Trophoblast cell (in vitro differentiated cells and primary cell): ENCODE data around the gene CAMSAP1.

Experiments used
- DNase-seq, 2 donors: peaks; one replicate each; pipeline ENCODE4 v3.0.0-alpha.2; 2016
- H2AFZ ChIP-seq: 2 replicates; pipeline ENCODE4 v1.6.1; 2013; ENCODE audit warnings: low read length, moderate library complexity, mild to moderate bottlenecking; ENCODE audit not compliant: insufficient read depth, poor library complexity
- H2AK5ac ChIP-seq: 2 replicates; pipeline ENCODE4 v1.6.1; 2013; ENCODE audit warnings: mild to moderate bottlenecking, low read length
- H2BK120ac ChIP-seq: 2 replicates; pipeline ENCODE4 v1.6.1; 2013; ENCODE audit warnings: low read length, mild to moderate bottlenecking, moderate library complexity; ENCODE audit not compliant: insufficient read depth, poor library complexity
- H2BK12ac ChIP-seq: 2 replicates; pipeline ENCODE4 v1.6.1; 2013; ENCODE audit warnings: mild to moderate bottlenecking, low read length, moderate library complexity
- H2BK5ac ChIP-seq: 2 replicates; pipeline ENCODE4 v1.6.1; 2013; ENCODE audit warnings: low read length, low read depth, moderate library complexity, mild to moderate bottlenecking; ENCODE audit not compliant: poor library complexity
- H3K14ac ChIP-seq: 2 replicates; pipeline ENCODE4 v1.6.1; 2013; ENCODE audit warnings: mild to moderate bottlenecking, low read length
- H3K18ac ChIP-seq: 2 replicates; pipeline ENCODE4 v1.6.1; 2013; ENCODE audit warnings: mild to moderate bottlenecking, low read length
- H3K23ac ChIP-seq: 2 replicates; pipeline ENCODE4 v1.6.1; 2013; ENCODE audit warnings: low read length
- H3K27ac ChIP-seq: 2 replicates; pipeline ENCODE4 v1.5.1; 2013; ENCODE audit warnings: low read depth, mild to moderate bottlenecking, inconsistent platforms, low read length, moderate library complexity
- H3K27me3 ChIP-seq: 2 replicates; pipeline ENCODE4 v1.6.1; 2013; ENCODE audit warnings: inconsistent platforms, mild to moderate bottlenecking, low read length, moderate library complexity; ENCODE audit not compliant: insufficient read depth
- H3K36me3 ChIP-seq, 2 experiments: 1 replicate in 1 of 2; 2 replicates in 1 of 2; pipeline ENCODE4 v1.6.1; 2013; ENCODE audit warnings: low read length in 2 of 2, mild to moderate bottlenecking in 2 of 2, moderate library complexity in 1 of 2; ENCODE audit not compliant: insufficient read depth in 2 of 2, control insufficient read depth in 1 of 2
- H3K4ac ChIP-seq: 2 replicates; pipeline ENCODE4 v1.6.1; 2013; ENCODE audit warnings: low read depth, mild to moderate bottlenecking, low read length, moderate library complexity
- H3K4me1 ChIP-seq, 2 experiments: 1 replicate in 1 of 2; 2 replicates in 1 of 2; pipeline ENCODE4 v1.6.1; 2013; ENCODE audit warnings: low read length in 2 of 2, mild to moderate bottlenecking in 2 of 2, moderate library complexity in 1 of 2; ENCODE audit not compliant: insufficient read depth in 2 of 2, control insufficient read depth in 1 of 2
- H3K4me2 ChIP-seq: 2 replicates; pipeline ENCODE4 v1.6.1; 2013; ENCODE audit warnings: inconsistent platforms, mild to moderate bottlenecking, low read length, moderate library complexity
- H3K4me3 ChIP-seq: 2 replicates; pipeline ENCODE4 v1.5.1; 2013; ENCODE audit warnings: mild to moderate bottlenecking, low read depth, low read length, inconsistent platforms
- H3K79me1 ChIP-seq: one replicate; pipeline ENCODE4 v1.6.1; 2013; ENCODE audit warnings: low read length
- H3K79me2 ChIP-seq: 2 replicates; pipeline ENCODE4 v1.6.1; 2013; ENCODE audit warnings: low read length, mild to moderate bottlenecking; ENCODE audit not compliant: control insufficient read depth, insufficient read depth, poor library complexity
- H3K9ac ChIP-seq: 2 replicates; pipeline ENCODE4 v1.6.1; 2013; ENCODE audit warnings: mild to moderate bottlenecking, low read length
- H3K9me3 ChIP-seq: 2 replicates; pipeline ENCODE4 v1.6.1; 2013; ENCODE audit warnings: low read depth, mild to moderate bottlenecking, control low read depth, inconsistent platforms, low read length; ENCODE audit not compliant: insufficient read depth
- H4K12ac ChIP-seq: 2 replicates; pipeline ENCODE4 v1.6.1; 2013; ENCODE audit warnings: low read depth, mild to moderate bottlenecking, low read length, moderate library complexity
- H4K8ac ChIP-seq: 2 replicates; pipeline ENCODE4 v1.6.1; 2013; ENCODE audit warnings: low read depth, mild to moderate bottlenecking, low read length, moderate library complexity
- H4K91ac ChIP-seq: one replicate; pipeline ENCODE4 v1.6.1; 2013; ENCODE audit warnings: low read depth, mild to moderate bottlenecking, low read length, moderate library complexity
- WGBS: extraction: QIAGEN DNeasy Blood & Tissue Kit; methylation state at CpG from one replicate; pipeline ENCODE4 v1.1.7; 2013; ENCODE audit warnings: missing lambda C conversion rate; ENCODE audit not compliant: insufficient read length, insufficient coverage; ENCODE audit errors: extremely low coverage; 5-methylcytosine and 5-hydroxymethylcytosine counted together

CAMSAP1 gene

DNA sequence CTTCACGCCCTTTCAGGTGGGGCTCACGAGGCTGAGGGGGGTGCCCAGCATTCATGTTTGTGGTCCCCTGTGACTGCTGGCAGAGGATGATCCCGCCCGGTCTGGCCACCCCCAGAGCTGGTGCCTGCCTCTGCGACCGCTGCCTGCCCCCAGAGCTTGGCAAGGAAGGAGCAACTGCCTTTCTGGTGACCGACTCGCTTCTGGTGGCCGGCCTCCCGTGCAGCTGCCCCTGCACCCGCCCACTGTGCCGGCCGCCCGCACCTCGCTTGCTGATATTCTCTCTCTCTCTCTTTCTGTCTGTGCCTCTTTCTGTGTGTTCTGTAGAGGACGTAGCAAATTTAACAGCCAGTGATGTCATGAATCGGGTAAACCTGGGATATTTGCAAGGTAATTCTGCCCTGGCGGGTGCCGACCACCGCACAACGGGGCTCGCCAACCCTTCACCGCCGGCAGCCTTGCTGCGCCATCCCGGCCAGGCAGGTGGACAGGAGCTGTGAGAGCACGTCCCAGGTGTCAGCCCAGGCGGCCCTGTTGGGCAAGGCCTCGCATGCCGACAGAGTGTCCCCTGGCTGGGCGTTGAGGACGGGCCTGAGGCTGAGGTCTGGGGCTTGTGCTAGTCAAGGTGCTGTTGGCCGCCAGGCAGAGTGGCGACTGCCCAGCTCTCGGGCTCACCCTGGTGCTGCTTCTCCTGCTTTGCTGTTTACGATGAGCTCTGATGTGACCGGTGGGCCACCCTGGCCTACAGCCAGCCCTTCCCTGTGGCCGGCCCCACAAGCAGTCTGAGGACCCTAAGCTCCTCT is 119.4 kb downstream of the CAMSAP1 start:
- Histone ChIP-seq H3K9ac (no peak overlapping the region), H3K27ac (no peak overlapping the region), H3K9me3 (peaks cover 7% of the 10 kb centered on the region), H3K4me3 (peak overlapping the region; percentile 15), H2AFZ (no peak overlapping the region), H3K27me3 (no peaks in the 10 kb centered on the region), H2BK12ac (no peak overlapping the region), H4K8ac (no peak overlapping the region), H2BK5ac (no peak overlapping the region), H2AK5ac (no peak overlapping the region), H3K4ac (no peak overlapping the region), H2BK120ac (no peak overlapping the region), H3K36me3 (no peaks in the 10 kb centered on the region), H3K23ac (no peak overlapping the region), H3K18ac (no peak overlapping the region), H3K79me2 (no peaks in the 10 kb centered on the region), H4K12ac (no peak overlapping the region), H3K79me1 (no peaks in the 10 kb centered on the region), H3K4me2 (no peak overlapping the region), H3K4me1 (no peaks in the 10 kb centered on the region), H4K91ac (no peak overlapping the region), H3K14ac (no peak overlapping the region)
- WGBS, result no CpG with 5 or more reads among the region's 38 CpGs
- no peak for DNase-seq

DNA sequence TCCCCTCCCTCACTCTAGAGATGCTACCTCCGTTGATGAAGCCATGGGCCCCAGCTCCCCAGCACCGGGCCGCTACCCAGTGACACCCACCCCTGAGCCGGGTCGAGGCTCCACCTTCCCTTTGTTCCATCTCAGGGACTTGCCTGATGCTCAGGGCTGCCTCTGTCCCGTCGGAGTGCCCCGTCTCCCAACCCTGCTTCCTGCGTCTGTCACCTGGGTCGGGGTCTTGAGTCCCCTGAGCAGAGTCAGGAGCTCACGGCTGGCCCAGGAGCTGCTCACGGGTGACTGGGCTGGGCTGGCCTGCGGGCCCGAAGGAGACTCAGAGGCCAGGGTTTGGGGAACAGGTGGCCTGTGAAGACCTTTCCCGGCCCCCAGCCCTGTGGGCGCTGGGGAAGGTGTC is 120.0 kb downstream of the CAMSAP1 start:
- Histone ChIP-seq H2BK5ac (no peak overlapping the region), H3K4me2 (no peak overlapping the region), H2AK5ac (no peak overlapping the region), H3K4me3 (no peak overlapping the region), H2BK12ac (no peak overlapping the region), H3K14ac (no peak overlapping the region), H2AFZ (no peak overlapping the region), H3K9ac (no peak overlapping the region), H3K4ac (no peak overlapping the region), H3K9me3 (peaks cover 7% of the 10 kb centered on the region), H3K27me3 (no peaks in the 10 kb centered on the region), H2BK120ac (no peak overlapping the region), H4K8ac (no peak overlapping the region), H3K36me3 (no peaks in the 10 kb centered on the region), H3K18ac (no peak overlapping the region), H3K23ac (no peak overlapping the region), H3K4me1 (no peaks in the 10 kb centered on the region), H3K27ac (no peak overlapping the region), H4K91ac (no peak overlapping the region), H3K79me2 (no peaks in the 10 kb centered on the region), H4K12ac (no peak overlapping the region), H3K79me1 (no peaks in the 10 kb centered on the region)
- WGBS, result no CpG with 5 or more reads among the region's 16 CpGs
- no peak for DNase-seq

DNA sequence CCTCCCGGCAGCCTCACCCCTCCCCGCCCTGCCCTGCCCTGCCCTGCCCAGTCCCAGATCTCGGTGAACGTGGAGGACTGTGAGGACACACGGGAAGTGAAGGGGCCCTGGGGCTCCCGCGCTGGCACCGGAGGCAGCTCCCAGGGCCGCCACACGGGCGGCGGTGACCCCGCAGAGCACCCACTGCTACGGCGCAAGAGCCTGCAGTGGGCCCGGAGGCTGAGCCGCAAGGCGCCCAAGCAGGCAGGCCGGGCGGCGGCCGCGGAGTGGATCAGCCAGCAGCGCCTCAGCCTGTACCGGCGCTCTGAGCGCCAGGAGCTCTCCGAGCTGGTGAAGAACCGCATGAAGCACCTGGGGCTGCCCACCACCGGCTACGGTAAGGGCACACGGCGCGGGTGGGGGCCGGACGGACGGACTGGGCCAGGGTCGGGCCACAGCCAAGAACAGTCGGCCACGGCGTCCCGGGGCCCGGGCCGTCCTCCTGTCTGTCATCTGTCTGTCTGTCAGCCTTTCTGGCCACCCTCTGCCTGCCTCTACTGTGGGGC is 121.1 kb downstream of the CAMSAP1 start:
- no CpG with 5 or more reads among the region's 44 CpGs for WGBS

DNA sequence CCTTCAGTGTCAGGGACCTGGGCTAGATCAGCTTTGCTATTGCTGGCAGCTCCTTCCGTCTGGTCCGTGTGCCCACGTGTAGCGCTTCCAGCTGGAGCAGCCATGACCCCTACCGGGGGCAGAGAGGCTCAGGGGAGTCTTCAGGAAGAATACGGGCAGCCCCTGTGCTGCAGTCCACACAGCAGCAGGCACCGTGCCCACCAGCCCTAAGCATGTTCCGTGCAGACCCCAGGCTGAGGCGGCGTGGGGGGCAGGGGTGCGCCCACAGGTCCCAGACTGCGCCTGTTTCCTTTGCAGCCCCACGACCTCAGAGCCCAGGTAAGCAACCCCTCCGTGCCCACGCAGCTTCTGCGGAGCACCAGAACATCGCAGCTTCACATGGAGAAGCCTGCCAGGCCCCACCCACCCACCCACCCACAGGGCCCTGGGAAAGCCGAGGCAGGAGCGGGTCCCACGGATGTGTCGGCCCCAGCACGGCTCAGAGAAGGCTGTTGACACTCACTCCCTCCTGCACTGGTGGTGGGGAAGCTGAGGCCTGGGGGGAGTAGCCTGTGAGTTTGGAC is 122.3 kb downstream of the CAMSAP1 start:
- H2BK120ac ChIP-seq, result no peak overlapping the region
- H2AK5ac ChIP-seq, result no peak overlapping the region
- H4K8ac ChIP-seq, result no peak overlapping the region
- no peak overlapping the region for H2BK12ac ChIP-seq
- H4K12ac ChIP-seq, result no peak overlapping the region
- no peak overlapping the region for H3K14ac ChIP-seq
- H3K79me1 ChIP-seq, result no peaks in the 10 kb centered on the region
- no CpG with 5 or more reads among the region's 22 CpGs for WGBS
- no peak for DNase-seq
- H3K18ac ChIP-seq, result no peak overlapping the region
- H3K36me3 ChIP-seq, result no peaks in the 10 kb centered on the region
- no peak overlapping the region for H3K9ac ChIP-seq
- no peaks in the 10 kb centered on the region for H3K4me1 ChIP-seq
- no peak overlapping the region for H3K4me2 ChIP-seq
- no peak overlapping the region for H4K91ac ChIP-seq
- H3K4ac ChIP-seq, result no peak overlapping the region
- H3K9me3 ChIP-seq, result peaks cover 2% of the 10 kb centered on the region
- H2BK5ac ChIP-seq, result no peak overlapping the region
- H3K27me3 ChIP-seq, result no peaks in the 10 kb centered on the region
- H2AFZ ChIP-seq, result no peak overlapping the region
- no peak overlapping the region for H3K27ac ChIP-seq
- H3K23ac ChIP-seq, result no peak overlapping the region
- no peak overlapping the region for H3K4me3 ChIP-seq
- no peaks in the 10 kb centered on the region for H3K79me2 ChIP-seq

More for the DNA sequence above, 121.1 kb downstream of the CAMSAP1 start:
- no peaks in the 10 kb centered on the region for H3K27me3 ChIP-seq
- H3K9me3 ChIP-seq, result peaks cover 5% of the 10 kb centered on the region
- H2AK5ac ChIP-seq, result no peak overlapping the region
- H4K91ac ChIP-seq, result no peak overlapping the region
- no peak overlapping the region for H3K23ac ChIP-seq
- H3K27ac ChIP-seq, result no peak overlapping the region
- H3K4me1 ChIP-seq, result no peaks in the 10 kb centered on the region
- no peak overlapping the region for H2BK5ac ChIP-seq
- H2BK120ac ChIP-seq, result no peak overlapping the region
- H3K4ac ChIP-seq, result no peak overlapping the region
- no peaks in the 10 kb centered on the region for H3K79me2 ChIP-seq
- no peaks in the 10 kb centered on the region for H3K79me1 ChIP-seq
- no peak overlapping the region for H4K8ac ChIP-seq
- no peak for DNase-seq
- H4K12ac ChIP-seq, result no peak overlapping the region
- H2BK12ac ChIP-seq, result no peak overlapping the region
- no peak overlapping the region for H3K9ac ChIP-seq
- no peak overlapping the region for H2AFZ ChIP-seq
- H3K36me3 ChIP-seq, result no peaks in the 10 kb centered on the region
- H3K14ac ChIP-seq, result no peak overlapping the region
- no peak overlapping the region for H3K4me3 ChIP-seq
- H3K18ac ChIP-seq, result no peak overlapping the region
- H3K4me2 ChIP-seq, result no peak overlapping the region
